AG04450 (cell line): ENCODE results near the gene HEXIM1. TPM values are rescaled to one million over a fixed set of nuclear protein-coding genes. Genes with fewer than 3 reads are reported as not detected.

ENCODE experiments used
- CTCF ChIA-PET: fragments of 300-600, 350-600 bp; formaldehyde crosslinking; extraction: SDS; loops from one replicate; lab custom pipeline; 2022; ENCODE audit warnings: antibody characterized with exemption, inconsistent platforms; lab: Charles Lee
- POLR2A ChIA-PET: fragments of 350-600 bp; formaldehyde crosslinking; extraction: SDS; loops from one replicate; lab custom pipeline; 2021; ENCODE audit warnings: antibody characterized with exemption, inconsistent platforms; lab: Yijun Ruan, JAX
- DNase-seq: peaks from one replicate; pipeline ENCODE4 v3.0.0-alpha.2; 2011; ENCODE audit warnings: low read depth, low spot score
- H3K27ac ChIP-seq: one replicate; pipeline ENCODE4 v1.5.1; 2012; ENCODE audit warnings: low read depth, low read length, control low read depth
- H3K27me3 ChIP-seq: one replicate; pipeline ENCODE4 v1.6.0; 2012; ENCODE audit warnings: low read length; ENCODE audit not compliant: control insufficient read depth, insufficient read depth
- H3K4me3 ChIP-seq: 2 replicates; pipeline ENCODE4 v1.5.1; 2011; ENCODE audit warnings: mild to moderate bottlenecking, low read depth, low read length, control low read depth
- H3K9me3 ChIP-seq: 2 replicates; pipeline ENCODE4 v1.5.1; 2012; ENCODE audit warnings: low read length; ENCODE audit not compliant: control insufficient read depth, insufficient read depth
- CTCF ChIP-seq: IDR thresholded peaks from 2 replicates; pipeline ENCODE4 v1.5.1; 2011; ENCODE audit warnings: low read depth, low read length, control low read depth, inconsistent platforms
- polyA plus RNA-seq: library from polyadenylated mRNA; depleted of rRNA; stranded (reverse); fragments of >200 nt; gene quantifications from 2 replicates; pipeline ENCODE4 v1.2.3, GENCODE V29; 2011

HEXIM1 gene
- polyA plus RNA-seq, 1 experiment: 13.2 TPM

- no peaks in the 10 kb centered on the region; the same call in 1 of the 2 replicates for H3K9me3 ChIP-seq
- no peak for DNase-seq
- no peak overlapping the region for H3K4me3 ChIP-seq
- peak overlapping the region; percentile 75 for H3K27ac ChIP-seq
- no peak for TF ChIP-seq CTCF
- ChIA-PET CTCF (interaction anchor here (0.7 to 4.8 kb wide), 4 partner anchors 14 to 76 kb away, joined by 3 to 42 read pairs (median 12); partner anchors contain the start of gene ACBD4), POLR2A (interaction anchor here (3.1 to 5.4 kb wide), 2 partner anchors 11 to 22 kb away, joined by 34 to 73 read pairs; partner anchors contain the start of genes HEXIM1 and HEXIM2)
- no peaks in the 10 kb centered on the region for H3K27me3 ChIP-seq
These were observed 23.9 kb downstream of the HEXIM1 start for GRCh38 chr17:45172232-45172540.

- Histone ChIP-seq H3K9me3 (no peaks in the 10 kb centered on the region; the same call in 1 of the 2 replicates), H3K27ac (peak overlapping the region; percentile 75), H3K27me3 (no peaks in the 10 kb centered on the region), H3K4me3 (0 out of 2 replicates have a peak overlapping the region, but pooled peaks have one; percentile 10)
- no peak for DNase-seq
- ChIA-PET CTCF (interaction anchor here (0.7 to 4.8 kb wide), 6 partner anchors 14 to 77 kb away, joined by 3 to 42 read pairs (median 8); partner anchors contain the start of gene ACBD4), POLR2A (interaction anchor here (0.5 to 5.4 kb wide), 5 partner anchors 11 to 1246 kb away, joined by 3 to 73 read pairs (median 6); partner anchors contain the start of genes HEXIM1 and HEXIM2)
- TF ChIP-seq CTCF: no peak
These were observed 24.4 kb downstream of the HEXIM1 start for GRCh38 chr17:45172541-45173286.

- no peaks in the 10 kb centered on the region for H3K9me3 ChIP-seq
- no peak for DNase-seq
- no peaks in the 10 kb centered on the region for H3K27me3 ChIP-seq
- H3K4me3 ChIP-seq: no peak overlapping the region
- POLR2A ChIA-PET: interaction anchor here (0.7 to 1.4 kb wide), 4 partner anchors 14 to 27 kb away, joined by 3 to 23 read pairs (median 6); partner anchors contain the start of genes HEXIM1 and HEXIM2
- TF ChIP-seq CTCF: no peak
- peak overlapping the region; percentile 39 for H3K27ac ChIP-seq
- CTCF ChIA-PET: interaction anchor here (0.7 to 3.2 kb wide), 4 partner anchors 22 to 40 kb away, joined by 4 to 25 read pairs (median 12); partner anchors contain the start of gene ACBD4
These were observed 27.5 kb downstream of the HEXIM1 start for GRCh38 chr17:45175759-45176115.

GRCh38 chr17:45177563-45177962 lies 29.3 kb downstream of the HEXIM1 start:
- CTCF ChIA-PET: interaction anchor here (1.4 to 3.2 kb wide), 2 partner anchors 21 to 42 kb away, joined by 5 to 25 read pairs; partner anchors contain the start of gene ACBD4
- DNase-seq: no peak
- Histone ChIP-seq H3K27me3 (no peaks in the 10 kb centered on the region), H3K9me3 (no peaks in the 10 kb centered on the region), H3K4me3 (no peak overlapping the region), H3K27ac (no peak overlapping the region)
- TF ChIP-seq CTCF: no peak
- POLR2A ChIA-PET: no interaction called here

GRCh38 chr17:45184144-45184543 lies 35.9 kb downstream of the HEXIM1 start:
- no peak for TF ChIP-seq CTCF
- ChIA-PET POLR2A (no interaction called here), CTCF (interaction anchor here (1.0 to 3.8 kb wide), 3 partner anchors 11 to 49 kb away, joined by 4 to 16 read pairs (median 13); partner anchors contain the start of gene ACBD4)
- H3K27me3 ChIP-seq: no peaks in the 10 kb centered on the region
- DNase-seq: no peak
- H3K9me3 ChIP-seq: no peaks in the 10 kb centered on the region
- no peak overlapping the region for H3K27ac ChIP-seq
- H3K4me3 ChIP-seq: no peak overlapping the region
